ENCODE measurements around the gene TCL1B.
"Not testable (repeated sequence)": the region's sequence is repeated elsewhere in the genome, so short reads cannot be mapped to it uniquely, and the experiment has no call there.

TCL1B gene, protein sequence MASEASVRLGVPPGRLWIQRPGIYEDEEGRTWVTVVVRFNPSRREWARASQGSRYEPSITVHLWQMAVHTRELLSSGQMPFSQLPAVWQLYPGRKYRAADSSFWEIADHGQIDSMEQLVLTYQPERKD

GRCh38 chr14:95685978-95686922 lies at the start of gene TCL1B:
Gene TCL1B, plus strand, starts transcription at chr14:95686426. Its CDS starts 42 bp downstream, at chr14:95686468.
- DNase-seq, result no peak

DNA sequence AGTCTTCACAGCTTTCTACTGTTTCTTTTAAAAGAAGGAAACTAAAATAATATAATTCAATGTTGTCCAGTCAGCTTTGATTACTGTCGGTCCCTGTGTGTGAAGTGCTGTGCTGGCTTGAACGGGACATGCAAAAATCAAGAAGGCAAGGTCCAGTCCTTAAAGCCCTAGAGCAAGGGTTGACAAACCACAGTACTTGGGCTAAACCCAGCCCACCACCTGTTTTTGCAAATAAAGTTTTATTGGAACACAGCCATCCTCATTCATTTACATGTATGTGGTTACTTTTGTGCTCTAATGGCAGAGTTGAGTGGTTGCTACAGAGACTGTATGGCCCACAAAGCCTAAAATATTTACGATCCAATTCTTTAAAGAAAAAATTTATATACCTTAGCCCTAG lies 41.2 kb upstream of the TCL1B start:
- no peak for DNase-seq

- DNase-seq, result no peak
These were observed 40.7 kb upstream of the TCL1B start for GRCh38 chr14:95645389-95645996.

DNA sequence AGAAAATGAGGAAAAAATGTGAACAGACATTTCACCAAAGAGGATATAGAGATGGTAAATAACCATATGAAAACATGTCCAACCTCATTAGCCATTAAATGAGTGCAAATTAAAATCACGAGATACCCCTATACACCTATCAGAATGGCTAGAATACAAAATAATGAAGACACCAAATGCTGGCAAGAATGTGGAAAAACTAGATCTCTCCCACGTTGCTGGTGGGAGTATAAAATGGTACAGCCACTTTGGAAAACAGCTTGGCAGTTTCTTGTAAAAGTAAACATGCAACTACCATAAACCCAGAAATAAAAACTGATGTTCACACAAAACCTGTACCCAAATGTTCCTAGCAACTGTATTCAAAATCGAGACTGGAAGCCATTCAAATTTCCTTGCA lies 38.3 kb upstream of the TCL1B start:
- DNase-seq, result no peak

GRCh38 chr14:95649230-95649629 lies 37.0 kb upstream of the TCL1B start:
- no peak for DNase-seq

DNA sequence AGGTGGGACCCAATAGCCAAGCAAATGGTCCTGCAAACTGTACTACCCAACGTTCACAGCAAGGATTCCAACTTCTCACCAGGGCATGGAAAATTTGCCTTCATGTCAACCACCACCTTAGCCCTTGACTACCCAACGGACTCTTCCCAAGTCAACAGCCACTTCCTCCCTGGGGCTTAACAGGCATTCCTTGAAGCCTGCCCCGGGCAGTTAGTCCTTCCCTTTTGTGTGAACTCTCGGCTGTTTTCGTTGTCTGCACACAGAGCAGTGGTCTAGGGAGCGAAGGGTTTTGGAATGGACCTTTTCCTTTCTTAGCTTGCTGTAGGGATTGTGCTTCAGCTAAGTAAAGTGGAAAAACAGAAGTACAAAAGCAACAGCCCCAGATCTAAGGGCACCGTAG lies 35.2 kb upstream of the TCL1B start:
- no peak for DNase-seq

- DNase-seq, result no peak
These were observed 34.2 kb upstream of the TCL1B start for GRCh38 chr14:95651821-95652583.

- DNase-seq, result no peak
These were observed 33.5 kb upstream of the TCL1B start for GRCh38 chr14:95652690-95653089.

GRCh38 chr14:95655461-95655860 lies 30.8 kb upstream of the TCL1B start:
- DNase-seq, result no peak

- DNase-seq, result no peak
These were observed 29.6 kb upstream of the TCL1B start for GRCh38 chr14:95656634-95657033.

DNA sequence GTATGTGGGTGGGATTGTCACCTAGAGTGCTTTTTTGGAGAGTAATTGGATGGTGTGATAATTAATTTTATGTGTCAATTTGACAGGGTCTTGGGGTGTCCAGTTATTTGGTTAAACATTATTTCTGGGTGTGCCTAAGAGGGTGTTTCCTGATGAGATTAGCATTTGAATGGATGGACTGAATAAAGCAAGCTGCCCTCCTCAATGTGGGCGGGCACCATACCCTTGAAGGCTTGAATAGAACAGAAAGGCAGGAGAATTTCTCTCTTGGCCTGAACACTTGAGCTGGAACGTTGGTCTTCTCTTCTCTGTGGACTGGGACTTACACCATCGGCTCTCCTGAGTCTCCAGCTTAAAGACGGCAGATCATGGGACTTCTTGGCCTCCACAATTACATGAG lies 28.8 kb upstream of the TCL1B start:
- no peak for DNase-seq

DNA sequence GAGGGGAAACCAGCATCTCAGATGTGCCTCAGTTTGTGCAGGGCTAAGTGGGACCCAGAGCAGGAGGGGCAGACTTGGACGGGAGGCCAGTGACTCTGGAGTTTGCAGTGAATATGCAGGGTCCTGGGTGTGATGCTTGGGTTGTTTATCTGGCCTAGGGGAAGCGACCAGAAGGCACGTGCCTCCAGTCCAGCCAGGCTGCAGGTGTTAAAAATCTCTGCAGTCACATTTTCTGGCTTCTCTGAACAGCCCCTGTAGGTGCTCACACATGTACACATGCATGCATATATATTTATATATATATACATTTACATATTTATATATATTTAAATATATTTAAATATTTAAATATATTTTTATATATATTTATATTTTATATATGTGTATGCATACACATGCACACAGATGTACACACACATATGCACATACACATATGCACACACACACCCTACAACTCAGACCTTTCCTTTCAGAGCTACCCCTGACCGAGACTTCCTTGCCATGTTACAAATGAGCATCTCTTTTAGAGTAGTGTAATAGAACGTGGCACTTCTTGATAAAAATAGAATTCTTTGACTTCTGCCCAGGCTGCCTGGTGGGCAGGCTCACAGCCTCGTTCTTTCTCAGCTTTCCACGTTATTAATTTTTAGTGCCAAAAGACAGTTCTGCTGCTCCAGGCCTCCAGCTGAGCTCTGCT lies 26.8 kb upstream of the TCL1B start:
- no peak for DNase-seq

- no peak for DNase-seq
These were observed 26.2 kb upstream of the TCL1B start for GRCh38 chr14:95659990-95660385.

DNA sequence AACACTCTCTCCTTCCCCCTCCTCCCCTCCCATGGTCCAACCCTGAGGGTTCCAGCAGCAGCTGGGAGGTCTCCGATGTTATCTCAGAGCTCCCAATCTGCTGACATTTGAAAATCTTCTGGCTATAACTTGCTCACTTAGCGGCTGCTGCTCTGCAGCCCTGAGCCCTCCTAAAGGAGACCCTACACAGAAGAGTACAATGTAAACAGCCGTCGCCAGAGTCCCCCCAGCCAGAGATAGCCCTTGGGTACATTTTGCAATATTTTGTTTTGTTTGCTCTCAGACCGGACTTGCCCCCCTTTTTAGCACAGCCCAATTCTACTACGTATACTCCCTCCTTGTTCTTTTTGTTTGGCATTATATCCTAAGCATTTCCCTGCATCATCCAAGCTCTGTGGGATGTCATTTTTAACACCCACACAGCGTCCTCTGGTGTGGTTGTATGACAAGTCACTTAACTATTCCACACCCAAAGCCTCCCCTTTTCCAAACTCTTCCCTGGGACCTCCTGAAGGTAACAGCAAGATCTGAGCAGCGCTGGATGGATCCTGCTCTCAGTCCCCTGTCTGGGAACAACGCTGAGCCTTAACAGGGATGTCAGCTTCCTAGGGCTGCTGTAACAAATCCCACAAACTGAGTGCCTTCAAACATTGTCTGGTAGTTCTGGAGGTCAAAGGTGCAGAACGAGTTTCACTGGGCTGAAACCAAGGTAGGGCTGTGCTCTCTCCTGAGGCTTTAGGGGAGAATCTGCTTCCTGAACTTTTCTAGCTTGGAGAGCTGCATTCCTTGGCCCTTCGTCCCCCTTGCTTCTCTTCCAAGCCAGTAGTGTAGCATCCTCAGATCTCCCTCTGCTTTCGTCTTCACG lies 25.3 kb upstream of the TCL1B start:
- DNase-seq, result no peak

- no peak for DNase-seq
These were observed 23.6 kb upstream of the TCL1B start for GRCh38 chr14:95662376-95663186.

- DNase-seq, result no peak
These were observed 22.9 kb upstream of the TCL1B start for GRCh38 chr14:95663226-95663797.

GRCh38 chr14:95664066-95664465 lies 22.2 kb upstream of the TCL1B start:
- DNase-seq, result no peak

- DNase-seq, result peak in 1 of 2 donors; percentile 30
These were observed 21.7 kb upstream of the TCL1B start for GRCh38 chr14:95664546-95664945.

DNA sequence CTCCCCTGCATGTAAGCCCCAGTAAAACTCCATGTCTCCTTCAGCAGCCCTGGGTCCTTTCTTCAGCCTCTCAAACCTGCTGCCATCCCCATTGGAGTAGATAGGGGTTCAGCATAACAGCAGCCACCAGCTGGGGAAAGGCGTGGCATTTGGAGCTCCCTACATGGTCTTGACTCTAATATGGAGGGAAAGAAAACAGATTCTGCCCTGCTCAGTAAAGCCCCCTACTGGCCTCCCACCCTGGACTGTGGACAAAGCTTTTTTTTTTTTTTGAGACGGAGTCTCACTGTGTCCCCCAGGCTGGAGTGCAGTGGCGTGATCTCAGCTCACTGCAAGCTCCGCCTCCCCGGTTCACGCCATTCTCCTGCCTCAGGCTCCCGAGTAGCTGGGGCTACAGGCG lies 20.7 kb upstream of the TCL1B start:
- not testable (repeated sequence) for DNase-seq

GRCh38 chr14:95666450-95666849 lies 19.8 kb upstream of the TCL1B start:
- DNase-seq, result no peak
